Spinal cord (tissue), 10 donors: Measurements from ENCODE around the gene SYMPK. TPM values are rescaled to one million over a fixed set of nuclear protein-coding genes. Genes with fewer than 3 reads are reported as not detected.

Source experiments
- DNase-seq, 6 donors: peaks; one replicate each; pipeline versions ENCODE4 v3.0.0 to v3.0.0-alpha.2; 2013 to 2015; ENCODE audit warnings: low spot score in 6 of 6, low read depth in 4 of 6
- H3K27ac ChIP-seq: one replicate; pipeline ENCODE4 v1.5.1; 2013; ENCODE audit warnings: low read depth, low read length, control low read depth
- H3K27me3 ChIP-seq: one replicate; pipeline ENCODE4 v1.6.1; 2013; ENCODE audit warnings: low read length; ENCODE audit not compliant: control insufficient read depth, insufficient read depth
- H3K36me3 ChIP-seq: one replicate; pipeline ENCODE4 v1.6.1; 2013; ENCODE audit warnings: low read length; ENCODE audit not compliant: control insufficient read depth, insufficient read depth
- H3K4me1 ChIP-seq: one replicate; pipeline ENCODE4 v1.6.1; 2013; ENCODE audit warnings: low read length; ENCODE audit not compliant: control insufficient read depth, insufficient read depth
- H3K4me3 ChIP-seq: one replicate; pipeline ENCODE4 v1.5.1; 2013; ENCODE audit warnings: low read depth, low read length, control low read depth
- H3K9me3 ChIP-seq: one replicate; pipeline ENCODE4 v1.6.1; 2013; ENCODE audit warnings: low read length; ENCODE audit not compliant: control insufficient read depth, insufficient read depth
- WGBS: methylation state at CpG from one replicate; pipeline ENCODE4 v1.1.5; 2013; ENCODE audit warnings: missing lambda C conversion rate; ENCODE audit not compliant: insufficient coverage; 5-methylcytosine and 5-hydroxymethylcytosine counted together
- polyA plus RNA-seq, 2 donors: library from polyadenylated mRNA; unstranded; fragments of 120-200 nt; gene quantifications; one replicate each; pipeline ENCODE4 v1.2.1, GENCODE V29; 2013; ENCODE audit not compliant: insufficient read length in 2 of 2
- total RNA-seq, 2 donors: library from RNA; depleted of rRNA in 1 of 2; stranded (reverse); fragments of 120-200 nt in 1 of 2; fragments of >200 nt in 1 of 2; gene quantifications; one replicate each; pipeline versions ENCODE4 v1.2.3 to v1.2.4, GENCODE V29; 2013 to 2014
- donor health status: healthy.

SYMPK gene
- total and polyA plus RNA-seq, 4 donors = 23.2 to 63.9 (median 45.5) TPM

DNA sequence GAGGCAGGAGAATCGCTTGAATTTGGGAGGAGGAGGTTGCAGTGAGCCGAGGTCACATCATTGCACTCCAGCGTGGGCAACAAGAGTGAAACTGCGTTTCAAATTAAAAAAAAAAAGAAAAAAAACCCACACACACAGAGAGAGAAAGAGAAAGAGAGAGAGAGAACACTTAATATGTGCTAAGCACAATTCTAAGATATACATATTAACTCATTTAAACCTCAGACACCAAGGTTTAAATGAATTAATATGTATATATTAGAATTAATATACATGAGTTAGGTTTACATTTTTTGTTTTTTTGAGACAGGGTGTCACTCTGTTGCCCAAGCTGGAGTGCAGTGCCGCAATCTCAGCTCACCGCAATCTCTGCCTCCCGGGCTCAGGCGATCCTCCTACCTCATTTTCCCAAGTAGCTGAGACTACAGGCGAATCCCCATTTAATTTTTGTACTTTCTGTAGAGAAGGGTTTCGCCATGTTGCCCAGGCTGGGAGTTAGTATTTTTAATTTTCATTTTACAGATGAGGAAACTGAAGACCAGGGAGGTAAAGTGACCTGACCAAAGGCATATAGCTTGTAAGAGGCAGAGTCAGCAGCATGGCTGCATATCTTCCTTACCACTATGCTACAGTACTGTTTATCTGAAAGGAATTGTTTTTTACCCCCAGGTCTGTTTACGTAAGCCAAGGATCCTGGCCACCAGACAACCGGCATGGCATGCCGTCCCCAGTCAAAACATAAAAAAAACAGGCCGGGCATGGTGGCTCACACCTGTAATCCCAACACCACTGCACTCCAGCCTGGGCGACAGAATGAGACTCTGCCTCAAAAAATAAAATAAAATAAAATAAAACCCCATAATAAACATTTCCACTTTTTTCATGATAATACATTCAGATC, 2.3 kb downstream of the SYMPK start:
- 80% methylated on average over 2 of the region's 15 CpGs for WGBS

DNA sequence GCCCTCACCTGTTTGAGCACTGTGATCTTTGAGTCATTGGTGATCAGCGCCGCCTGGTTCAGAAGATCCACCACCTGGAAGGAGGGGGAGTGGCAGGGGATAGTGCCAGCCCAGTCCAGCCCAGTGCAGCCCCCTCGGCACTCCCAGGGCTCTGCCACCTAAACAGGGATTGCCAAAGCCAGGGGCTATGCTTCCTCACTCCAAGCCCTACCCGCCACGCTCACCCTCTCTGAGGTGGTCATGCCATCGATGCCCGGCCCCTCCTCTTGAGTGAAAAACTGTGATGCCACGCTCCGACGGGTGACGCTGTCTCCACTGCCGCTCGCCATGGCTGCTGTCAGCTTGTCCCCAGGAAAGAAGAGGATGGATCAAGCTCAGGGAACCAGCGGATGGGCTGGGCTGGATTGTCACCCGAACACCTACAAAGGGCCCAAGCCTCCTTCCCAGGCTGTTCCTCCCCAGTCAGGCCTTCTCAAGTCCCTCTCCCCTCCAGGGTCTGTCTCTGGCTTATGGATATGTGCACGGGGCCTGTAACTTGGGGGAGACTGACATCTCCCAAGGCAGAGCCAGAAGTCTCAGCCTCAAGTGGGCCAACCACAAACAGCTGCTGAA, 8.7 kb downstream of the SYMPK start:
- H3K27me3 ChIP-seq = no peaks in the 10 kb centered on the region
- H3K36me3 ChIP-seq = peaks cover 73% of the 10 kb centered on the region
- H3K9me3 ChIP-seq = no peaks in the 10 kb centered on the region
- no peak overlapping the region for H3K27ac ChIP-seq
- WGBS = 96% methylated on average over 13 of the region's 16 CpGs
- H3K4me1 ChIP-seq = no peaks in the 10 kb centered on the region
- no peak for DNase-seq
- H3K4me3 ChIP-seq = no peak overlapping the region

More for the DNA sequence above, 2.3 kb downstream of the SYMPK start:
- Histone ChIP-seq H3K27ac (no peak overlapping the region), H3K9me3 (no peaks in the 10 kb centered on the region), H3K4me3 (no peak overlapping the region), H3K36me3 (peaks cover 42% of the 10 kb centered on the region), H3K27me3 (peaks cover 22% of the 10 kb centered on the region), H3K4me1 (peaks cover 20% of the 10 kb centered on the region)
- no peak for DNase-seq

DNA sequence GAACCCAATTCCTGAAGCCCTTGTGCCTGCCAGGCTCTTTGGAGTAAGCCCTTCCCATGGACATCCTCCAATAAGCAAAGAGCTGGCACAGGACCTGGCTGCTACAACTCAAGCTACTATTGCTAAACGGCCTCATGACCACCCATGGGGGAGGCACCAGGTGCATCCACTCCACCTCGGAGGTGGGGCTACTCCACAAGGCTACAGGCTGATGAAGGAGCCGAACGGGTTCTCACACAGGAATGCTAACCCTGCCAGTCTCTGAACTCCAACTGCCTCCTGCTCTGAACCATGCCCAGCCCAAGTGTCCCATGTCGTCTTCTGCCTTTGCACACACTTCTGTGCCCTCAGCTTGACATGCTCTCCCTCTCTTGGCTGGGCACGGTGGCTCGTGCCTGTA, 10.0 kb downstream of the SYMPK start:
- peaks cover 70% of the 10 kb centered on the region for H3K36me3 ChIP-seq
- no peak overlapping the region for H3K27ac ChIP-seq
- H3K27me3 ChIP-seq = no peaks in the 10 kb centered on the region
- DNase-seq = no peak
- no peak overlapping the region for H3K4me3 ChIP-seq
- H3K9me3 ChIP-seq = no peaks in the 10 kb centered on the region
- H3K4me1 ChIP-seq = no peaks in the 10 kb centered on the region
- WGBS = 90% methylated on average over 7 of the region's 7 CpGs

DNA sequence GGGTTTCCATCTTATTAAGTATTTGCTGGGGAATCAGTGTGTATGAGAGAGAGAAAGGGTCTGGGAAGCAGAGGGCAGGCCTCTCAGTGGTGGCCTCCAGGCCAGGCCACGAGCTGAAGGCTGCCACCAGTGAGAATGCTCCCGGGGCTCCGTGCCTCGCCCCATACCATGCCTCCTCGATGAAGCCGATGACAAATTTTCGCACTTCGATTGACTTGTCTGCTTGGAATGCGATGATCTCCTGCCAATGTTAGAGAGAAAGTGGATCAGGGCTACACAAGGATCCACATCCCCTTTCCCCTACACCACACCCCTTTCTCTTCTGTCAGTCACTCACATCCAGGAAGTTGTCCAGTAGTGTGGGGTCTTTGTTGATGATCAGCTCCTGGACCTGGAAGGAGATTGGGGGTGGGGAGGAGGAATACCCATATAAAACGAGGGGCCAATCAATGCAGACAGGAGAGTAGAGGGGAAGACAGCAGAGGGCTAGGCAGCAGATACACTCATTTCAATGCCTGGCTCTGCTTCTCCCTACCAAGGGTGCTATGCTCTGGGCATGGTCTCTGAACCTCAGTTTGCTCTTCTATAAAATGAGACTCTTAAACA, 10.7 kb downstream of the SYMPK start:
- H3K36me3 ChIP-seq = peaks cover 75% of the 10 kb centered on the region
- no peaks in the 10 kb centered on the region for H3K4me1 ChIP-seq
- no peak overlapping the region for H3K4me3 ChIP-seq
- no peaks in the 10 kb centered on the region for H3K9me3 ChIP-seq
- DNase-seq = no peak
- no peak overlapping the region for H3K27ac ChIP-seq
- H3K27me3 ChIP-seq = no peaks in the 10 kb centered on the region
- 100% methylated on average over 4 of the region's 10 CpGs for WGBS

GRCh38 chr19:45848922-45849321, 14.0 kb downstream of the SYMPK start:
- DNase-seq = no peak
- Histone ChIP-seq H3K36me3 (peaks cover 87% of the 10 kb centered on the region), H3K4me3 (no peak overlapping the region), H3K4me1 (no peaks in the 10 kb centered on the region), H3K9me3 (no peaks in the 10 kb centered on the region), H3K27me3 (no peaks in the 10 kb centered on the region), H3K27ac (no peak overlapping the region)
- 100% methylated on average over 1 of the region's 4 CpGs for WGBS

DNA sequence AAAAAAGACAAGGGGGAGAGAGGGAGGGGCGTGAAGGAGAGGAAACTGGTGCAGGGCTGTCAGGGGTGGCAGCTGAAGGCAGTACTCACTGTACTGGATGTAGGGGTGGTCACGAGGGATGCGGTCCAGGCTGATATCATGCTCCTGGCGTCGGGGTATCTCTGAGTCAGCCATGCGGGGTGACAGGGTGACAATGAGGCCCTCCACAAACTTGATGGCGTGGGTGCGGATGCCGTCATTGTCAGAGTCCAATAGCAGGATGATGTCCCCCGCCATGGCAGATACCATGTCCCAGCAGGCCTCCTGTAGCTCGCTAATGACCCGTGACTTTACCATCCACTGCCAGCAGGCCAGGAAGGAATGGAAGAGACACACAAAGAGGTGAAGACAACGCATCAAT, 15.3 kb downstream of the SYMPK start:
- no peaks in the 10 kb centered on the region for H3K27me3 ChIP-seq
- H3K36me3 ChIP-seq = peaks cover 87% of the 10 kb centered on the region
- peak in 1 of 6 donors; percentile 4 for DNase-seq
- no peak overlapping the region for H3K27ac ChIP-seq
- H3K9me3 ChIP-seq = no peaks in the 10 kb centered on the region
- no peaks in the 10 kb centered on the region for H3K4me1 ChIP-seq
- WGBS = 63% methylated on average over 10 of the region's 13 CpGs
- no peak overlapping the region for H3K4me3 ChIP-seq

DNA sequence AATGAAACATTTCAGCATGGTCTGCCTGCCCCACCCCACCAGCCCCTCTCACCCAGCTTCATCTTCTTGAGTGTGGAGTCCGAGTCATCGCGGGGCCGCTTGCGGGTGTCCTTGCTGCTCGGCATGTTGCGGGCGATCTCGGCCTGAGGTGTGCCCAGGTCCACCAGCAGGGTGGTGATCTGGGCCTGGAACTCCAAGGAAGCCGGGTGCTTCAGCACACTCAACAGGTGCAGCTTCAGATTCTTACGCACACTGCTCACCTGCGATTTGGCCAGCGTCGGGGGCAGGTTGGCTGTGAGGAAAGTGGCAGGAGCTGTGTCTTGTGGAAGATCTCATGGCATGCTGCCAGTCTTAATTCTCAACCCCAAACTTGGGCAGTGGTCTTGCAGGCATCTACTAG, 20.7 kb downstream of the SYMPK start:
- Histone ChIP-seq H3K4me1 (no peaks in the 10 kb centered on the region), H3K36me3 (peaks cover 87% of the 10 kb centered on the region), H3K27ac (no peak overlapping the region), H3K27me3 (no peaks in the 10 kb centered on the region), H3K9me3 (no peaks in the 10 kb centered on the region), H3K4me3 (no peak overlapping the region)
- WGBS = 97% methylated on average over 10 of the region's 14 CpGs
- DNase-seq = no peak

DNA sequence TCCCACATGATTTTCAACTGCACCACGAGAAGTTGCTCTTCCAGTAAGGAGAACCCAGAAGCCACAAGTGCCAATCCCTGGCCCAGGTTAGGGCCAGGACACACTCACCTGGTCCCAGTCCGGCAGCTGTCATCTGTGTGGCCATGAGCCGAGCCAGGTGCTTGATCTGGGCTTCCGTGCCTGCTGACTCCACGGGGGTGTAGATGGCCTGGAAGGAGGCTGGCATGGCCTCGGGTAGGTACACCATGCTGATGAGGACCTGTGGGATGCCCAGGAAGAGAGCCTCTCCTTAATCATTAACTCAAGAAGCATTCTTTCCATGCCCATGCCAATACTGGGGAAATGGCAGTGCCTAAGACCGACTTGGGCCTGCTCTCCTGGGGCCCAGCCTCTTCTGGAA, 28.0 kb downstream of the SYMPK start:
- whole genome bisulfite sequencing = 100% methylated on average over 5 of the region's 7 CpGs
- H3K4me3 ChIP-seq = no peak overlapping the region
- no peaks in the 10 kb centered on the region for H3K27me3 ChIP-seq

DNA sequence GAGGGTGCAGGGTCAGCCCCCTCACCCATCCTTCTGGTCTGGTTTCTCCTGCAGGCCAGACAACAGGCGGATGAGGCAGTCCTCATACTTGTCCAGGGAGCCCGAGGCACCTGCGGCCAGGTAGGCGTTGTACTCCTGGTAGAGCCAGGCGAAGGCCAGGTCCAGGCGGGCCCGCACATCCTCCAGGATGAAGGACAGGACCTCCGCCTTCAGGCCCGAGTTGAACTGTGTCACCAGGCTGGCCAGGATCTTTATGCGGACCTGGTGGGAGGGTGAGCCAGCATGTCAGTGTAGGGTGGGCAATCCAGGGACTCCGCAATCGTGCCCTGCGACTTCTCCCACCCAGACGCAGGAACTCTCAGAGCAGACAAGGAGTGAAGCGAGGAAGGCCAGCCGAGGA, 34.0 kb downstream of the SYMPK start:
- no peaks in the 10 kb centered on the region for H3K4me1 ChIP-seq

More for the DNA sequence above, 28.0 kb downstream of the SYMPK start:
- Histone ChIP-seq H3K9me3 (no peaks in the 10 kb centered on the region), H3K4me1 (no peaks in the 10 kb centered on the region), H3K27ac (no peak overlapping the region), H3K36me3 (peaks cover 88% of the 10 kb centered on the region)
- DNase-seq = no peak

More for the DNA sequence above, 34.0 kb downstream of the SYMPK start:
- WGBS = 96% methylated on average over 14 of the region's 16 CpGs
- DNase-seq = no peak
- Histone ChIP-seq H3K9me3 (no peaks in the 10 kb centered on the region), H3K27me3 (no peaks in the 10 kb centered on the region), H3K36me3 (peaks cover 92% of the 10 kb centered on the region), H3K4me3 (no peak overlapping the region), H3K27ac (no peak overlapping the region)
